Sciatic nerve (tissue), 2 donors: Measurements from ENCODE around the gene CADPS. TPM values are rescaled to one million over a fixed set of nuclear protein-coding genes. Genes with fewer than 3 reads are reported as not detected.

Experiments
- ATAC-seq: fragments of 200-7000 bp; cut with Tn5 transposase; one replicate; pipeline ENCODE4 v1.9.1; 2020; ENCODE audit warnings: mild to moderate bottlenecking, moderate library complexity
- DNase-seq: peaks from one replicate; pipeline ENCODE4 v3.0.0-alpha.2; 2020; ENCODE audit warnings: low spot score
- intact Hi-C: fragments of 100-400 bp; cut with DNase I; formaldehyde crosslinking; loops from one replicate; pipeline ENCODE4 v1.14.2; 2022
- total RNA-seq: library from RNA; stranded (reverse); fragmentation: NEBNext Ultra II Directional; extraction: Animal tissue kit (Norgen Biotek cat#: 25700); gene quantifications from one replicate; pipeline ENCODE4 v1.2.1, GENCODE V29; 2021
- donor health status: DM: no; HTN: no; CAD: no.
- donor health status: DM: no; HTN: no; CAD: no.

Gene CADPS
- total RNA-seq, 1 donor from 2014 or later: 1.1 TPM

- intact Hi-C loops: no loop called here
- ATAC-seq: no peak
- no peak for DNase-seq
Observed at GRCh38 chr3:62366126-62366484, 509.1 kb downstream of the CADPS start.

GRCh38 chr3:62365391-62366125 lies 509.7 kb downstream of the CADPS start:
- no peak for DNase-seq
- intact Hi-C loops: no loop called here
- ATAC-seq: no peak

- ATAC-seq: no peak
- DNase-seq: no peak
- intact Hi-C loops: no loop called here
Observed at GRCh38 chr3:62364191-62364590, 511.0 kb downstream of the CADPS start.

GRCh38 chr3:62363275-62363674 lies 511.9 kb downstream of the CADPS start:
- DNase-seq: no peak
- no peak for ATAC-seq
- intact Hi-C loops: no loop called here

GRCh38 chr3:62361824-62362223 lies 513.4 kb downstream of the CADPS start:
- DNase-seq: no peak
- ATAC-seq: no peak
- intact Hi-C loops: no loop called here

- DNase-seq: no peak
- no peak for ATAC-seq
- intact Hi-C loops: no loop called here
Observed at GRCh38 chr3:62361261-62361660, 514.0 kb downstream of the CADPS start.

- intact Hi-C loops: no loop called here
- ATAC-seq: no peak
Observed at GRCh38 chr3:62359531-62359930, 515.7 kb downstream of the CADPS start.

GRCh38 chr3:62356356-62356755 lies 518.9 kb downstream of the CADPS start:
- DNase-seq: no peak
- intact Hi-C loops: no loop called here
- no peak for ATAC-seq

More at GRCh38 chr3:62359531-62359930, 515.7 kb downstream of the CADPS start:
- DNase-seq: no peak

- DNase-seq (no peak), ATAC-seq (no peak)
- intact Hi-C loops: no loop called here
Observed at GRCh38 chr3:62355703-62356102, 519.5 kb downstream of the CADPS start.
